Neural crest cell (in vitro differentiated cells): ENCODE measurements around the gene TSPAN18. TPM values are rescaled to one million over a fixed set of nuclear protein-coding genes. Genes with fewer than 3 reads are reported as not detected.
A peak's percentile ranks its signal among the peaks of the same experiment; 100 is the strongest.

Experiments used
- DNase-seq: peaks from one replicate; pipeline ENCODE4 v3.0.0; 2021; ENCODE audit warnings: low read depth, mixed read lengths, low spot score
- H3K27ac Mint-ChIP-seq: one replicate; pipeline ENCODE4 v1.8.0; 2021; ENCODE audit warnings: mild to moderate bottlenecking, mixed read lengths; ENCODE audit not compliant: unreplicated experiment
- H3K27me3 Mint-ChIP-seq: 2 replicates; pipeline ENCODE4 v1.8.0; 2021; ENCODE audit warnings: low read depth, mild to moderate bottlenecking, mixed read lengths
- H3K36me3 Mint-ChIP-seq: 2 replicates; pipeline ENCODE4 v1.8.0; 2021; ENCODE audit warnings: low read depth, mild to moderate bottlenecking, mixed read lengths
- H3K4me1 Mint-ChIP-seq: 2 replicates; pipeline ENCODE4 v1.8.0; 2021; ENCODE audit warnings: mixed read lengths
- H3K4me3 Mint-ChIP-seq: one replicate; pipeline ENCODE4 v1.8.0; 2021; ENCODE audit warnings: mild to moderate bottlenecking, mixed read lengths
- H3K9me3 Mint-ChIP-seq: 2 replicates; pipeline ENCODE4 v1.8.0; 2021; ENCODE audit warnings: mixed read lengths
- total RNA-seq: library from RNA; stranded (reverse); gene quantifications from 2 replicates; pipeline ENCODE4 v1.2.1, GENCODE V29; 2021
- TF ChIP-seq, protein P1 (sequence below): fragments of 200-600 bp; sonication (generic); conservative IDR thresholded peaks from 2 replicates; pipeline ENCODE4 v1.5.0; 2021; ENCODE audit warnings: antibody characterized with exemption, mild to moderate bottlenecking

The TSPAN18 gene
- total RNA-seq, 1 donor from 2014 or later = 125 TPM

DNA sequence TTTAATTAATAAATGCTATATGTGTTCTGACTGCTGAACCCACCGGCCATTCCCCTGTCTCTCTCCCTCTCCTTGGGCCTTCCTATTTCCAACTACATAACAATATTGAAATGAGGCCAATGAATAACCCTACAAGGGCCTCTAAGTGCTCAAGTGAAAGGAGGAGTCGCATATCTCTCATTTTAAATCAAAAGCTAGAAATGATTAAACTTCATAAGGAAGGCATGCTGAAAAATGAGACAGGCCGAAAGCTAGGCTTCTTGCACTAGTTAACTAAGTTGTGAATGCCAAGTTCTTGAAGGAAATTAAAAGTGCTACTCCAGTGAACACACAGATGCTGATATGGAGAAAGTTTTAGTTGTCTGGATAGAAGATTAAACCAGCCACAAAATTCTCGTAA, 109.2 kb downstream of the TSPAN18 start:
- DNase-seq = no peak
- H3K4me3 Mint-ChIP-seq = no peak overlapping the region
- TF ChIP-seq, protein P1, sequence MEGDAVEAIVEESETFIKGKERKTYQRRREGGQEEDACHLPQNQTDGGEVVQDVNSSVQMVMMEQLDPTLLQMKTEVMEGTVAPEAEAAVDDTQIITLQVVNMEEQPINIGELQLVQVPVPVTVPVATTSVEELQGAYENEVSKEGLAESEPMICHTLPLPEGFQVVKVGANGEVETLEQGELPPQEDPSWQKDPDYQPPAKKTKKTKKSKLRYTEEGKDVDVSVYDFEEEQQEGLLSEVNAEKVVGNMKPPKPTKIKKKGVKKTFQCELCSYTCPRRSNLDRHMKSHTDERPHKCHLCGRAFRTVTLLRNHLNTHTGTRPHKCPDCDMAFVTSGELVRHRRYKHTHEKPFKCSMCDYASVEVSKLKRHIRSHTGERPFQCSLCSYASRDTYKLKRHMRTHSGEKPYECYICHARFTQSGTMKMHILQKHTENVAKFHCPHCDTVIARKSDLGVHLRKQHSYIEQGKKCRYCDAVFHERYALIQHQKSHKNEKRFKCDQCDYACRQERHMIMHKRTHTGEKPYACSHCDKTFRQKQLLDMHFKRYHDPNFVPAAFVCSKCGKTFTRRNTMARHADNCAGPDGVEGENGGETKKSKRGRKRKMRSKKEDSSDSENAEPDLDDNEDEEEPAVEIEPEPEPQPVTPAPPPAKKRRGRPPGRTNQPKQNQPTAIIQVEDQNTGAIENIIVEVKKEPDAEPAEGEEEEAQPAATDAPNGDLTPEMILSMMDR = no peak
- peaks cover 22% of the 10 kb centered on the region for H3K36me3 Mint-ChIP-seq
- peaks cover 79% of the 10 kb centered on the region for H3K4me1 Mint-ChIP-seq
- H3K27me3 Mint-ChIP-seq = no peaks in the 10 kb centered on the region
- H3K9me3 Mint-ChIP-seq = no peaks in the 10 kb centered on the region
- no peak overlapping the region for H3K27ac Mint-ChIP-seq

DNA sequence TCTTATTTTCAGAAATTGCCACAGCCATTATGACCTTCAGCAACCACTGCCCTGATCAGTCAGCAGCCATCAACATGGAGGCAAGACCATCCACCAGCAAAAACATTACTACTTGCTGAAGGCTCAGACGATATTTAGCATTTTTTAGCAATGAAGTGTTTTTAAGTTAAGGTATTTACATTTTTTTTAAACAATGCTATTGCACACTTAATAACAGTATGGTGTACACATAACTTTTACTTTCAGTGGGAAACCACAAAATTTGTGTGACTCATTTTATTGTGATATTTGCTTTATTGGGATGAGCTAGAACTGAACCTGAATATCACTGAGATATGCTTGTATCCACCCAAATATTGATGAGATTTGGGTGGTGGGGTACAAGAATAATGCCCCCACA, 110.9 kb downstream of the TSPAN18 start:
- no peaks in the 10 kb centered on the region for H3K9me3 Mint-ChIP-seq
- no peak overlapping the region for H3K27ac Mint-ChIP-seq
- H3K4me1 Mint-ChIP-seq = peaks cover 69% of the 10 kb centered on the region
- no peak overlapping the region for H3K4me3 Mint-ChIP-seq
- H3K27me3 Mint-ChIP-seq = no peaks in the 10 kb centered on the region
- TF ChIP-seq, protein P1 = no peak
- no peak for DNase-seq
- H3K36me3 Mint-ChIP-seq = peaks cover 28% of the 10 kb centered on the region

DNA sequence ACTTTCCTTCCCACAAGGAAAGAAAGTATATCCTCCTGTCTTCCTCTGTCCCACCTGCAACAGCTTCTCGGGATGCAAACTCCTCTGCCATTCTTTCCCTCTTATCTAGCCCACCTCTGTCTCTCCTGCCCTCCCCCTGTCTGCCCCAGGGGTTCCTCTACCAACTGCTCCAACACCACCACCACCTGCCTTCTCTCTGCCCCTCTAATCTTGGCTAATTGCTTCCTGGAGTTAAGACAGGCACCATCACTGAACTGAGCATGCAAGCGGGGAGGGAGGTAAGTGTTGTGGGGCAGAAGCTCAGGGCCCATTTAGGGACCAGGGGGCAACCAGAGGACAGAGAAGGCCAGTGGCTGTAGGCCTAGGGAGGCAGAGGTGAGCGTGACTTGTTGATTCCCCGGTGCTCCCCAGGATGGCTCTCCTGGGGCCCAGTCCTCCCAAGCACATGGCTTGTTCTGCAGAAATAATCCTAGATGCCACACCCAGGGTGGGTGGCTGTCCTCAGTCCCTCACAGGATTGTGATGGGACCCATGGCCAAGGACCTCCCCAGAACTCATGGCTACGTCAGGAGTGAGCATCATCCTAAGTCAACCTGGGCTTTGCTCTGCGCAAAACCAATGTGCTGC, 112.8 kb downstream of the TSPAN18 start:
- no peak for DNase-seq

DNA sequence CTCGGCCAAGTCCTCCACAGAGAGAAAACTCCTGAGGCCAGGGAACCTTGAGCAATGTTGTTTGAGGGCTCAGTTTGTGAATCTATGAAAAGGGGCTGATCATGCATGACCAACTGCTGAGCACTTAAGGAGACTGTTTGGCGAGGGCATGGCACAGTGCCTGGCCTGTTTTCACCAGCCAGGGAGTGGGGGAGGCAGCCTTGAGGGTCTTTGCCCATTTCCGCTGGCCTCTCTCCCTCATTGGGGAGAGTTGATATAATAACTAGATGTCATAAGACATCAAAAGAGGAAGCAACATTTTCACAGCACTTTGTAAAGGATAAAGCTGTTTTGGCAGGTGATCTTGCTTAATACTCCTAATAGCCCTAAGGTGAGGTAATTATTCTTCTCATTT, 113.3 kb downstream of the TSPAN18 start:
- Mint-ChIP-seq H3K9me3 (peaks cover 6% of the 10 kb centered on the region), H3K36me3 (peaks cover 43% of the 10 kb centered on the region), H3K4me1 (peaks cover 45% of the 10 kb centered on the region), H3K27me3 (no peaks in the 10 kb centered on the region), H3K27ac (no peak overlapping the region), H3K4me3 (no peak overlapping the region)
- no peak for DNase-seq
- TF ChIP-seq, protein P1 = no peak

More for the DNA sequence above, 112.8 kb downstream of the TSPAN18 start:
- Mint-ChIP-seq H3K27me3 (no peaks in the 10 kb centered on the region), H3K9me3 (peaks cover 4% of the 10 kb centered on the region), H3K27ac (peak overlapping the region; percentile 64), H3K4me1 (peaks cover 50% of the 10 kb centered on the region), H3K4me3 (no peak overlapping the region), H3K36me3 (peaks cover 39% of the 10 kb centered on the region)
- TF ChIP-seq, protein P1 = no peak

DNA sequence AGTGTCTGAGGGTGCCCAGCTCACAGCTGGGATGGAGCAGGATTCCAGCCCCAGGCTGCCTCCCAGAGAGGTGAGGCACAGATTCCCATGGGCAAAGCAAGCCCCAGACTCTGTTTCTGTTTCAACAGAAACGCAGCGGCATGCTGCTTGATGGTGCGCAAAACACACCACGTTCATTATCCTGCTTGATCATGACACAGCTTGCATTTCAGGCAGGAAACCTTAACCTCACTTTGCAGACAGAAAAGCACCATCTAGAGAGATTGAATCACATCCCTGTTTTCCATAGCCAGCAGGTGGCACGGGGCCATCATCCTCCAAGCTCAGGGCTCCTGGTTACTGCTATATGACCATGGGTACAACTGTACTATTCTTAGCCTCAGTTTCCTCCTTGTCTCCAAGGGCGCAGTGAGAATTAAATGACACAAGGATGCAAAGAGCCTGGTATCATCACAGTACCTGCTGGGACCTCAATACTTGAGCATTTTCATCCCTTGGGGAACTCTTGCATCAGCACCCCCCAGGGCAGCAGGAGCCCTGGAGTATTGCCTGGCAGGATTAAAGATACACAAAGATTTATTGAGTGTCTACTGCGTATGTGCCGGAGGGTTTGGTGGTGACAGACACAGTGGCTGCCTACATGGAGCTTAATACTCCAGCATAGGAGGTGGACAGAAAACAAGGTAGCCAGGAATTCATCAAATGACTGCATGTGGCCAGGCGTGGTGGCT, 113.9 kb downstream of the TSPAN18 start:
- H3K36me3 Mint-ChIP-seq = peaks cover 43% of the 10 kb centered on the region
- TF ChIP-seq, protein P1 = no peak
- H3K27me3 Mint-ChIP-seq = no peaks in the 10 kb centered on the region
- H3K4me3 Mint-ChIP-seq = no peak overlapping the region
- peaks cover 39% of the 10 kb centered on the region for H3K4me1 Mint-ChIP-seq
- H3K27ac Mint-ChIP-seq = no peak overlapping the region
- H3K9me3 Mint-ChIP-seq = peaks cover 6% of the 10 kb centered on the region
- no peak for DNase-seq
